IMR-90 (cell line): ENCODE results near the gene CEP63. TPM values are rescaled to one million over a fixed set of nuclear protein-coding genes. Genes with fewer than 3 reads are reported as not detected.

Experiments
- ATAC-seq: fragments of 200-7000 bp; cut with Tn5 transposase; 2 replicates; pipeline ENCODE4 v1.9.1; 2020; ENCODE audit warnings: low read depth, mild to moderate bottlenecking, moderate library complexity
- BruUV-seq: library from RNA; stranded (reverse); fragments of 400-500 nt; replicated peaks from 2 replicates; lab custom pipeline; 2021; lab: Mats Ljungman, UMichigan
- CTCF ChIA-PET: fragments of 300-600 bp; formaldehyde crosslinking; extraction: SDS; loops from one replicate; lab custom pipeline; 2021; ENCODE audit warnings: antibody characterized with exemption; lab: Yijun Ruan, JAX
- POLR2A ChIA-PET: fragments of 300-600 bp; sonication (Branson Sonifier 250); formaldehyde crosslinking; loops from one replicate; lab custom pipeline; 2022; ENCODE audit warnings: antibody characterized with exemption; ENCODE audit not compliant: unreplicated experiment; lab: Charles Lee
- DNase-seq: peaks from one replicate; pipeline ENCODE4 v3.0.0; 2013
- H2AFZ ChIP-seq: replicated peaks from 2 replicates; pipeline ENCODE3; 2013; ENCODE audit warnings: low read length, mild to moderate bottlenecking; ENCODE audit not compliant: poor library complexity
- H2AK5ac ChIP-seq: 2 replicates; pipeline ENCODE4 v1.6.1; 2013; ENCODE audit warnings: low read depth, low read length, inconsistent platforms
- H2AK9ac ChIP-seq: replicated peaks from 2 replicates; pipeline ENCODE3; 2013; ENCODE audit warnings: mild to moderate bottlenecking, low read depth, low read length, moderate library complexity; ENCODE audit not compliant: poor library complexity
- H2BK120ac ChIP-seq: 2 replicates; pipeline ENCODE4 v1.6.1; 2013; ENCODE audit warnings: low read depth, low read length, inconsistent platforms
- H2BK15ac ChIP-seq: 3 replicates; pipeline ENCODE4 v1.6.1; 2013; ENCODE audit warnings: low read depth, low read length, inconsistent platforms
- H2BK20ac ChIP-seq: 2 replicates; pipeline ENCODE4 v1.6.1; 2013; ENCODE audit warnings: low read depth, mild to moderate bottlenecking, inconsistent platforms, low read length, moderate library complexity
- H2BK5ac ChIP-seq: 2 replicates; pipeline ENCODE4 v1.6.1; 2013; ENCODE audit warnings: mild to moderate bottlenecking, low read depth, low read length, inconsistent platforms; ENCODE audit not compliant: poor library complexity, severe bottlenecking
- H3K14ac ChIP-seq: replicated peaks from 2 replicates; pipeline ENCODE4 v1.6.1; 2013; ENCODE audit warnings: low read depth, low read length, inconsistent platforms
- H3K18ac ChIP-seq: 2 replicates; pipeline ENCODE4 v1.6.1; 2013; ENCODE audit warnings: low read depth, low read length, control low read depth
- H3K23ac ChIP-seq: 2 replicates; pipeline ENCODE4 v1.6.1; 2013; ENCODE audit warnings: low read depth, low read length, inconsistent platforms
- H3K27ac ChIP-seq: 2 replicates; pipeline ENCODE4 v1.5.1; 2013; ENCODE audit warnings: mild to moderate bottlenecking, control low read depth, low read length; ENCODE audit not compliant: insufficient read depth
- H3K27me3 ChIP-seq: 2 replicates; pipeline ENCODE4 v1.6.1; 2013; ENCODE audit warnings: low read length; ENCODE audit not compliant: control insufficient read depth, insufficient read depth
- H3K36me3 ChIP-seq: 2 replicates; pipeline ENCODE4 v1.6.1; 2013; ENCODE audit warnings: low read length, mixed read lengths; ENCODE audit not compliant: control insufficient read depth, insufficient read depth
- H3K4ac ChIP-seq: 2 replicates; pipeline ENCODE4 v1.6.1; 2013; ENCODE audit warnings: low read depth, low read length, inconsistent platforms
- H3K4me1 ChIP-seq: 2 replicates; pipeline ENCODE4 v1.6.1; 2013; ENCODE audit warnings: low read length, mixed read lengths; ENCODE audit not compliant: control insufficient read depth, insufficient read depth
- H3K4me2 ChIP-seq: 2 replicates; pipeline ENCODE4 v1.6.1; 2013; ENCODE audit warnings: low read depth, mild to moderate bottlenecking, control low read depth, low read length, moderate library complexity
- H3K4me3 ChIP-seq: 2 replicates; pipeline ENCODE4 v1.5.1; 2013; ENCODE audit warnings: low read depth, mild to moderate bottlenecking, control low read depth, low read length, moderate library complexity; ENCODE audit not compliant: insufficient read depth
- H3K56ac ChIP-seq: 2 replicates; pipeline ENCODE4 v1.6.1; 2013; ENCODE audit warnings: low read length, inconsistent platforms; ENCODE audit not compliant: insufficient read depth; ENCODE audit errors: extremely low read depth
- H3K79me1 ChIP-seq, 2 experiments: 2 replicates each; pipeline ENCODE4 v1.6.1; 2013; ENCODE audit warnings: low read length in 2 of 2, inconsistent platforms in 1 of 2, low read depth in 1 of 2
- H3K9ac ChIP-seq: 2 replicates; pipeline ENCODE4 v1.6.1; 2013; ENCODE audit warnings: low read depth, low read length, control low read depth
- H3K9me1 ChIP-seq: 2 replicates; pipeline ENCODE4 v1.6.1; 2013; ENCODE audit warnings: low read length, inconsistent platforms; ENCODE audit not compliant: insufficient read depth
- H3K9me3 ChIP-seq: 2 replicates; pipeline ENCODE4 v1.6.1; 2013; ENCODE audit warnings: low read length; ENCODE audit not compliant: control insufficient read depth, insufficient read depth
- H4K20me1 ChIP-seq: 2 replicates; pipeline ENCODE4 v1.6.1; 2013; ENCODE audit warnings: low read length, inconsistent platforms; ENCODE audit not compliant: insufficient read depth
- H4K5ac ChIP-seq: 2 replicates; pipeline ENCODE4 v1.6.1; 2013; ENCODE audit warnings: mild to moderate bottlenecking, low read depth, low read length, control low read depth
- H4K8ac ChIP-seq, 2 experiments: 2 replicates each; pipeline ENCODE4 v1.6.1; 2013; ENCODE audit warnings: low read depth in 2 of 2, low read length in 2 of 2, control low read depth in 1 of 2, inconsistent platforms in 1 of 2
- H4K91ac ChIP-seq: 2 replicates; pipeline ENCODE4 v1.6.1; 2013; ENCODE audit warnings: low read depth, low read length, inconsistent platforms; ENCODE audit not compliant: insufficient read depth
- CEBPB ChIP-seq: IDR thresholded peaks from 2 replicates; pipeline ENCODE4 v1.6.1; 2012; ENCODE audit warnings: low read depth, low read length, improper control_type of control experiment
- CTCF ChIP-seq: conservative IDR thresholded peaks from 2 replicates; pipeline ENCODE4 v1.5.1; 2012; ENCODE audit warnings: mild to moderate bottlenecking, low read depth, low read length, improper control_type of control experiment
- ELK1 ChIP-seq: fragments of 150-350 bp; IDR thresholded peaks from 2 replicates; pipeline ENCODE4 v1.6.1; 2016; ENCODE audit warnings: low read depth, mild to moderate bottlenecking, low read length, moderate library complexity, borderline replicate concordance
- FOS ChIP-seq: fragments of 150-350 bp; IDR thresholded peaks from 2 replicates; pipeline ENCODE4 v1.6.1; 2016; ENCODE audit warnings: low read depth, low read length
- MAFK ChIP-seq: IDR thresholded peaks from 2 replicates; pipeline ENCODE4 v1.6.1; 2012; ENCODE audit warnings: low read depth, low read length, improper control_type of control experiment
- MXI1 ChIP-seq: IDR thresholded peaks from 2 replicates; pipeline ENCODE4 v1.6.1; 2012; ENCODE audit warnings: low read depth, mild to moderate bottlenecking, low read length, moderate library complexity, borderline replicate concordance
- POLR2A ChIP-seq: IDR thresholded peaks from 2 replicates; pipeline ENCODE4 v1.6.1; 2012; ENCODE audit warnings: mild to moderate bottlenecking, low read depth, low read length
- RCOR1 ChIP-seq: IDR thresholded peaks from 2 replicates; pipeline ENCODE4 v1.6.1; 2012; ENCODE audit warnings: mild to moderate bottlenecking, low read length, improper control_type of control experiment; ENCODE audit not compliant: insufficient replicate concordance
- USF2 ChIP-seq: fragments of 150-350 bp; IDR thresholded peaks from 2 replicates; pipeline ENCODE4 v1.6.1; 2017; ENCODE audit warnings: mild to moderate bottlenecking, antibody characterized with exemption, low read length, low read depth
- dilution Hi-C: fragments of 300-500 bp; cut with HindIII; formaldehyde crosslinking; loops from one replicate; pipeline ENCODE4 v1.14.3; 2018; ENCODE audit warnings: low sequenced_read_pairs; ENCODE audit not compliant: unreplicated experiment
- in situ Hi-C: fragments of 300-500 bp; cut with MboI; formaldehyde crosslinking; loops from 3 replicates; pipeline ENCODE4 v1.14.3; 2019; ENCODE audit warnings: low sequenced_read_pairs, inconsistent platforms, mixed read lengths
- intact Hi-C: fragments of 100-400 bp; cut with micrococcal nuclease; formaldehyde crosslinking; loops from 2 replicates; pipeline ENCODE4 v1.10.0; 2022
- polyA plus RNA-seq, 3 experiments: library from polyadenylated mRNA; depleted of rRNA; stranded (reverse); fragments of >200 nt; gene quantifications; 2 replicates each; pipeline ENCODE4 v1.2.3, GENCODE V29; 2012; ENCODE audit warnings: low replicate concordance in 1 of 3
- total RNA-seq: library from RNA; depleted of rRNA; stranded (reverse); fragments of >200 nt; gene quantifications from 2 replicates; pipeline ENCODE4 v1.2.3, GENCODE V29; 2012

Gene CEP63
- total and polyA plus RNA-seq, 2 of the 4 experiments (the other 2 are of a cell fraction): 6.5 to 9.1 TPM

- H2BK15ac ChIP-seq: no peak overlapping the region
- H2AK5ac ChIP-seq: no peak overlapping the region
- H3K4me3 ChIP-seq: no peak overlapping the region
- in situ Hi-C loops (loop anchor here (25.0 kb wide), 1 partner anchor 684 kb away; the partner anchor contains the start of gene SRPRB), intact Hi-C loops (no loop called here), dilution Hi-C loops (no loop called here)
- no peaks in the 10 kb centered on the region for H3K27me3 ChIP-seq
- H4K8ac ChIP-seq: no peak overlapping the region
- no peak overlapping the region for H3K14ac ChIP-seq
- no peaks in the 10 kb centered on the region; the same call in 1 of the 2 replicates for H4K20me1 ChIP-seq
- DNase-seq (no peak), ATAC-seq (no peak)
- no peak overlapping the region for H4K91ac ChIP-seq
- H3K4me2 ChIP-seq: no peak overlapping the region
- H2AFZ ChIP-seq: no peak overlapping the region
- H2BK20ac ChIP-seq: no peak overlapping the region
- no peak overlapping the region for H4K5ac ChIP-seq
- H3K4me1 ChIP-seq: peaks cover 4% of the 10 kb centered on the region; the same call in 1 of the 2 replicates
- no peak overlapping the region for H3K56ac ChIP-seq
- H3K4ac ChIP-seq: no peak overlapping the region
- H3K9ac ChIP-seq: no peak overlapping the region
- no TSS peak for BruUV-seq
- no peak overlapping the region for H3K23ac ChIP-seq
- H3K9me3 ChIP-seq: no peaks in the 10 kb centered on the region
- H3K27ac ChIP-seq: no peak overlapping the region
- POLR2A ChIA-PET: no interaction called here
- H2BK120ac ChIP-seq: no peak overlapping the region
- no peaks in the 10 kb centered on the region for H3K9me1 ChIP-seq
- H3K36me3 ChIP-seq: peaks cover 4% of the 10 kb centered on the region; the same call in 1 of the 2 replicates
- H2BK5ac ChIP-seq: no peak overlapping the region
- TF ChIP-seq CTCF: no peak
- no peak for TF ChIP-seq CEBPB
- no peak for TF ChIP-seq RCOR1
- no peak for TF ChIP-seq USF2
- no peak for TF ChIP-seq ELK1
- TF ChIP-seq POLR2A: no peak
- TF ChIP-seq FOS: no peak
- TF ChIP-seq MXI1: no peak
- no peak for TF ChIP-seq MAFK
- H3K18ac ChIP-seq: no peak overlapping the region
- H2AK9ac ChIP-seq: no peak overlapping the region
- CTCF ChIA-PET: no interaction called here
- H3K79me1 ChIP-seq: peaks cover 34 to 46% of the 10 kb centered on the region in 2 experiments
These were observed 10.1 kb downstream of the CEP63 start for GRCh38 chr3:134495980-134496379.
